Left renal cortex interstitium (tissue), 4 donors: Measurements from ENCODE around the gene ZNF132. TPM values are rescaled to one million over a fixed set of nuclear protein-coding genes. Genes with fewer than 3 reads are reported as not detected.
A peak's percentile ranks its signal among the peaks of the same experiment; 100 is the strongest.
"Not testable (repeated sequence)": the region's sequence is repeated elsewhere in the genome, so short reads cannot be mapped to it uniquely, and the experiment has no call there.

Source experiments
- DNase-seq, 4 donors: peaks; one replicate each; pipeline ENCODE4 v3.0.0-alpha.2; 2013; ENCODE audit warnings: low read depth in 4 of 4, low spot score in 2 of 4, missing footprints in 1 of 4
- polyA plus RNA-seq, 4 donors: library from polyadenylated mRNA; unstranded; fragments of 120-200 nt; gene quantifications; one replicate each; pipeline ENCODE4 v1.2.1, GENCODE V29; 2013; ENCODE audit not compliant: insufficient read length in 4 of 4

Gene ZNF132
- polyA plus RNA-seq, 4 donors, result 11.9 to 16.1 (median 15.0) TPM

GRCh38 chr19:58468216-58468839 lies 28.4 kb upstream of the ZNF132 start:
- DNase-seq, result no peak

- DNase-seq, result peak; percentile 86 to 95 (median 92)
These were observed 27.0 kb upstream of the ZNF132 start, which contains the start of gene ZNF324 for GRCh38 chr19:58466760-58467589. Gene ZNF324 (plus strand): TSS chr19:58467080. CDS start chr19:58469186, 2,106 bp downstream.

- DNase-seq, result no peak
These were observed 26.3 kb upstream of the ZNF132 start for GRCh38 chr19:58466089-58466759.

GRCh38 chr19:58460039-58460438 lies 20.1 kb upstream of the ZNF132 start:
- DNase-seq, result no peak

GRCh38 chr19:58456111-58456510 lies 16.2 kb upstream of the ZNF132 start:
- DNase-seq, result no peak

GRCh38 chr19:58455306-58455705 lies 15.4 kb upstream of the ZNF132 start:
- no peak for DNase-seq

GRCh38 chr19:58453743-58454142 lies 13.8 kb upstream of the ZNF132 start:
- DNase-seq, result no peak

GRCh38 chr19:58451358-58452101 lies 11.6 kb upstream of the ZNF132 start, which contains the start of gene ZNF324B:
Gene ZNF324B (plus strand): TSS chr19:58451622. CDS start chr19:58453702, 2,080 bp downstream.
- DNase-seq, result peak; percentile 80 to 97 (median 88)

- peak in 1 of 4 donors; percentile 20 for DNase-seq
These were observed 11.0 kb upstream of the ZNF132 start for GRCh38 chr19:58450856-58451357.

- DNase-seq, result not testable (repeated sequence)
These were observed 10.0 kb upstream of the ZNF132 start for GRCh38 chr19:58449980-58450379.

GRCh38 chr19:58448860-58449259 lies 8.9 kb upstream of the ZNF132 start:
- DNase-seq, result not testable (repeated sequence)

GRCh38 chr19:58442986-58443385 lies 3.0 kb upstream of the ZNF132 start:
- not testable (repeated sequence) for DNase-seq

GRCh38 chr19:58440556-58440955 lies 603 bp upstream of the ZNF132 start:
- no peak for DNase-seq

GRCh38 chr19:58434217-58434616 lies 5.7 kb downstream of the ZNF132 start:
- DNase-seq, result no peak

GRCh38 chr19:58429745-58430144 lies 10.2 kb downstream of the ZNF132 start:
- no peak for DNase-seq

GRCh38 chr19:58428617-58429016 lies 11.3 kb downstream of the ZNF132 start:
- DNase-seq, result no peak

- DNase-seq, result no peak
These were observed 22.9 kb downstream of the ZNF132 start for GRCh38 chr19:58417071-58417470.

GRCh38 chr19:58416604-58417003 lies 23.3 kb downstream of the ZNF132 start:
- no peak for DNase-seq

GRCh38 chr19:58409010-58409790 lies 30.8 kb downstream of the ZNF132 start:
- DNase-seq, result no peak
